Osteoblast (primary cell): Measurements from ENCODE around the gene ZBTB48. TPM values are rescaled to one million over a fixed set of nuclear protein-coding genes. Genes with fewer than 3 reads are reported as not detected.
A peak's percentile ranks its signal among the peaks of the same experiment; 100 is the strongest.

Experiments
- DNase-seq: peaks from one replicate; pipeline ENCODE4 v3.0.0; 2011; ENCODE audit warnings: low spot score, mixed read lengths; ENCODE audit not compliant: insufficient read length; ENCODE audit errors: missing footprints
- H2AFZ ChIP-seq: 2 replicates; pipeline ENCODE4 v1.6.0; 2011; ENCODE audit warnings: mild to moderate bottlenecking, low read length
- H3K27ac ChIP-seq: 2 replicates; pipeline ENCODE4 v1.5.1; 2011; ENCODE audit warnings: mild to moderate bottlenecking, low read depth, low read length, moderate library complexity
- H3K27me3 ChIP-seq: 2 replicates; pipeline ENCODE4 v1.6.0; 2012; ENCODE audit warnings: mild to moderate bottlenecking, control low read depth, inconsistent platforms, low read length, moderate library complexity; ENCODE audit not compliant: insufficient read depth
- H3K36me3 ChIP-seq: 2 replicates; pipeline ENCODE4 v1.5.1; 2011; ENCODE audit warnings: mild to moderate bottlenecking, low read length, control low read depth, moderate library complexity; ENCODE audit not compliant: insufficient read depth
- H3K4me1 ChIP-seq: 2 replicates; pipeline ENCODE4 v1.5.1; 2011; ENCODE audit warnings: mild to moderate bottlenecking, low read length, control low read depth, moderate library complexity; ENCODE audit not compliant: insufficient read depth
- H3K4me2 ChIP-seq: 2 replicates; pipeline ENCODE4 v1.6.0; 2011; ENCODE audit warnings: mild to moderate bottlenecking, low read length; ENCODE audit not compliant: insufficient read depth
- H3K4me3 ChIP-seq: fragments of 200-600 bp; sonication (generic); 3 replicates; pipeline ENCODE4 v1.5.1; 2012; ENCODE audit warnings: mild to moderate bottlenecking, low read length, inconsistent platforms; ENCODE audit not compliant: insufficient read depth
- H3K79me2 ChIP-seq: 2 replicates; pipeline ENCODE4 v1.6.0; 2012; ENCODE audit warnings: mild to moderate bottlenecking, low read length, control low read depth, inconsistent platforms; ENCODE audit not compliant: insufficient read depth
- H3K9me3 ChIP-seq: 2 replicates; pipeline ENCODE4 v1.5.1; 2011; ENCODE audit warnings: low read depth, low read length, control low read depth
- H4K20me1 ChIP-seq: 2 replicates; pipeline ENCODE4 v1.6.0; 2012; ENCODE audit warnings: mild to moderate bottlenecking, low read length, control low read depth; ENCODE audit not compliant: insufficient read depth
- total RNA-seq: library from RNA; depleted of rRNA; stranded (reverse); fragments of >200 nt; gene quantifications from 2 replicates; pipeline ENCODE4 v1.2.3, GENCODE V29; 2012
- TF ChIP-seq, protein P1 (sequence below): IDR thresholded peaks from 2 replicates; pipeline ENCODE4 v1.5.1; 2011; ENCODE audit warnings: mild to moderate bottlenecking, low read depth, low read length, moderate library complexity; ENCODE audit errors: extremely low read depth

The ZBTB48 gene
- total RNA-seq, 1 donor, result 14.5 TPM

DNA sequence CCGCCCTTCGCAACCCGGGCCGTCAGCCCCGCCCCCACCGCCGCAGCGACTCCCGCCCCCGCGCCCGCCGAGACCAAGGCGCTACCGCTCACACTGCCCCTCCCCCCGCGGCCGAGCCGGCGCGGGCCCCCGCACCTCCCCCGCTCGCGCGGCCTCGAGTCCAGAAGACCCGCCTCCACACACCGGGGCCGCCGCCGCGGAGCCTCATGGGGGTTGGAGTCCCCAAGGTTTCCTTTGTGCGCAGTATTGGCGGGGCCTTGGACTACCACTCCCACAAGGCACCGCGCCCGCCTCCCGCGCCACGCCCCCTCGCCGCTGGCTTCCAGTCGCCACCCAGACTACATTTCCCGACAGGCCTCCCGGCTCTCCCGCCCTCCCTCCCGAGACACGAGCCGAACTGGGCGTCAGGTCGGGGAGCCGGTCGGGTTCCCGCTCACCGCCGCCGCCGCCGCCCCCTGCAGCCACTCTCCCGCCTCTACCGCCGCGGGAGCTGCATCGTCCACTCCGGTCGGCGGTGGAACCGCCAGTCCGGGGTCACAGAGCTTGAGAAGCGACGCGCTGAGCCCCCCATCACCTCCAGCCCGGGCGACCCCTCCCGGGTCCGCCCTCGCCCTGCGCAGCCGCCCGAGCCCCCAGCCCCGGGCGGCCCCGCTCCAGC lies 33.7 kb downstream of the ZBTB48 start, which contains the start of gene PHF13:
Gene PHF13, plus strand, starts transcription at position 371 of the 658 bp plus-strand sequence. CDS start 336 bp downstream, outside the sequence.
- H3K4me2 ChIP-seq, result peak within 1 kb of the TSS; percentile 95
- peak; percentile 100 for DNase-seq
- H2AFZ ChIP-seq, result peak within 1 kb of the TSS; percentile 90
- H3K27me3 ChIP-seq, result no peaks in the 10 kb centered on the region
- peaks cover 27% of the 10 kb centered on the region for H4K20me1 ChIP-seq
- H3K27ac ChIP-seq, result peak within 1 kb of the TSS; percentile 77
- peak within 1 kb of the TSS; percentile 96 for H3K4me3 ChIP-seq
- peaks cover 54% of the 10 kb centered on the region for H3K79me2 ChIP-seq
- H3K4me1 ChIP-seq, result peaks cover 5% of the 10 kb centered on the region
- no peaks in the 10 kb centered on the region for H3K9me3 ChIP-seq
- TF ChIP-seq, protein P1, sequence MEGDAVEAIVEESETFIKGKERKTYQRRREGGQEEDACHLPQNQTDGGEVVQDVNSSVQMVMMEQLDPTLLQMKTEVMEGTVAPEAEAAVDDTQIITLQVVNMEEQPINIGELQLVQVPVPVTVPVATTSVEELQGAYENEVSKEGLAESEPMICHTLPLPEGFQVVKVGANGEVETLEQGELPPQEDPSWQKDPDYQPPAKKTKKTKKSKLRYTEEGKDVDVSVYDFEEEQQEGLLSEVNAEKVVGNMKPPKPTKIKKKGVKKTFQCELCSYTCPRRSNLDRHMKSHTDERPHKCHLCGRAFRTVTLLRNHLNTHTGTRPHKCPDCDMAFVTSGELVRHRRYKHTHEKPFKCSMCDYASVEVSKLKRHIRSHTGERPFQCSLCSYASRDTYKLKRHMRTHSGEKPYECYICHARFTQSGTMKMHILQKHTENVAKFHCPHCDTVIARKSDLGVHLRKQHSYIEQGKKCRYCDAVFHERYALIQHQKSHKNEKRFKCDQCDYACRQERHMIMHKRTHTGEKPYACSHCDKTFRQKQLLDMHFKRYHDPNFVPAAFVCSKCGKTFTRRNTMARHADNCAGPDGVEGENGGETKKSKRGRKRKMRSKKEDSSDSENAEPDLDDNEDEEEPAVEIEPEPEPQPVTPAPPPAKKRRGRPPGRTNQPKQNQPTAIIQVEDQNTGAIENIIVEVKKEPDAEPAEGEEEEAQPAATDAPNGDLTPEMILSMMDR, result no peak
- peaks cover 19% of the 10 kb centered on the region for H3K36me3 ChIP-seq

DNA sequence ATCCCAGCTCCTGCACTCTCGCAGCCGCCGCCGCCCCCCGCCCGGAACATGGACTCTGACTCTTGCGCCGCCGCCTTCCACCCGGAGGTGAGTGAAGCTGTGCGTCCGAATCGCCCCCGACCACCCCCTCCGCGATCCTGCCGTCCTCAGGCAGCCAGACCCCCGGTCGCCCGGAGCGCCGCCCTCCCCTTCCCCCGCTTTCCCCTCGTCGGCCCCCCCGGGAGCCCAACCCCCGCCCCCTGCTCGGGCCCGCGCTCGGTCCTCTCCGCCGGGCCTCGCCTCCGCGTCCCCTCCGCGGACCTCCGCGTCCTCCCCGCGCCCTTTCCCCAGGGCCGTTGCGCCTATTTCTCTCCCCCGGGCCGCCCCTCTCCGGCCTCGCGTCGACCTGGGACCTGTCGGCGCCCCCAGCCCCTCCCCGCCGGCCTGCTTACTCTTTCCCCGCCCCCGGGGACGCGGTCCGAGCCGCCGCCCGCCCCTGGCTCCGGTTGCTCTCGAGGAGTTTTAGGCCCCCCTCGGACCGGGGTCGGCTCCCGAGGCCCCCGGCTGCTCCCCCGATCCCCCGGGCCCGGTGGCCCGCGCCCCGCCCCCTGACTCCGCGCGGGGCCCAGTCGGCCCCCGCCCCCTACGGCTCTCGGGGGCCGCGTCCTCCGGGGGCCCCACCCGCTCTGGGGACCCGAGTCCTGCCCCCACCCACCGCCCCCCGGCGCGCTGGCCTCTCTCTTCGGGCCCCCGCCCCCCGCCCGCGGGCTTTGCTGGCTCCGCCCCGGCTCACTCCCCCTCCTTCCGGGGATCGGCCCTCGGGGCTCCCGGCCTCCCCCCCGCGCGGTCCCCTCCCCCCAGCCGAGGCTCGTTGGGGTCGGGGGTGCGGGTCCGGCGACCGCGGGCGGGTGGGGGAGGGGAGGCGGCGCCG lies 34.5 kb downstream of the ZBTB48 start:
- Histone ChIP-seq H3K36me3 (peaks cover 19% of the 10 kb centered on the region), H3K4me1 (peaks cover 5% of the 10 kb centered on the region), H2AFZ (no peak overlapping the region), H3K4me2 (peak overlapping the region; percentile 53), H4K20me1 (peaks cover 34% of the 10 kb centered on the region), H3K4me3 (peak overlapping the region; percentile 96), H3K9me3 (no peaks in the 10 kb centered on the region), H3K27me3 (no peaks in the 10 kb centered on the region), H3K79me2 (peaks cover 62% of the 10 kb centered on the region), H3K27ac (no peak overlapping the region)
- TF ChIP-seq, protein P1, result no peak
- DNase-seq, result peak; percentile 98

DNA sequence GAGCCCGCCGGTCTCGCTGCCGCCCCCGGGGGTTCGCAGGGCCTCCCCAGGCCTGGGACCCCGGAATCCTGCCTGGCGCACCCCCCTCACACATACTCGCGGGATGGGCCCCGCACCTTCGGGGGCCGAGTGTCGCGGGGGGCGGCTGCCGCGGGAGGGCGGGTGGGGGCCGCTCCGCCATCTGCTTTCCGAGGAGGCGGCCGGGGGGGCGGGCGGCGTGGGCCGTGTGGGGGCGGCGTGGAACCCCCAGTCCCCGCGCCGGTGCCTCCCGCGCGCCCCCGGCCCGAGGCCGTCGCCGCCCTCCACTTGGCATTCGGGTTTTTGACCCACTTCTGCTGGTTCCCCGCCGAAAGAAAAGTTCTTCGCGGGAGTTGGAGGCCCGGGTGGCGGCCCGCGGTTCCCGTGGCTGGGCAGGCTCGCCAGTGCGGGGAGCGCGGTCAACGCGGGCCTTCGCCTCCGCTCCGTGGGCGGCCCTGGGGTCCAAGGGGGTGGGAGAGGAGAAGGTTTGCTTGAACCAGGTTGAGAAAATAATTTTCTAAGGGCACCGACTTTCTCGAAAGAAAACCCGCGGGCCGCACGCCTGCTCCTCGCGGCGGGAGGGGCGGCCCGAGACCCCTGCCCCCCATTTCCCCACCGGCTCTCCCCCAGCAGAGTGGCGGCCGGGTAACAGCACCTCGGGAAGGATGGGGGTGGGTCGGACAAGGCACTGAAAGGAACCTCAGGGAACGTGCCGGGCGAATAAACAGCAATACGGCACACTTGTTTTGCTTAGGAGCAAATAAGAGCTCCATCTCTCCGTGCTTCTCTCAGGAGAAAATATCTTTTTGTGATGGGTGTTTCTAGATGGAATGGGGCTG lies 35.4 kb downstream of the ZBTB48 start:
- H2AFZ ChIP-seq, result no peak overlapping the region
- peak overlapping the region; percentile 88 for H3K4me2 ChIP-seq
- peak; percentile 85 for DNase-seq
- no peaks in the 10 kb centered on the region for H3K27me3 ChIP-seq
- H3K79me2 ChIP-seq, result peaks cover 71% of the 10 kb centered on the region
- peaks cover 28% of the 10 kb centered on the region for H3K36me3 ChIP-seq
- TF ChIP-seq, protein P1, result no peak
- no peaks in the 10 kb centered on the region for H3K9me3 ChIP-seq
- peak overlapping the region; percentile 96 for H3K4me3 ChIP-seq
- H3K4me1 ChIP-seq, result peaks cover 5% of the 10 kb centered on the region
- H4K20me1 ChIP-seq, result peaks cover 38% of the 10 kb centered on the region
- no peak overlapping the region for H3K27ac ChIP-seq
